Fibroblast of pulmonary artery (primary cell): ENCODE results near the gene COX10.

Experiments
- DNase-seq: peaks from one replicate; pipeline ENCODE4 v3.0.0-alpha.2; 2010; ENCODE audit warnings: low read depth
- H3K4me3 ChIP-seq: replicated peaks from 2 replicates; pipeline ENCODE4 v1.5.1; 2011; ENCODE audit warnings: low read depth, mild to moderate bottlenecking, control low read depth, low read length, moderate library complexity
- TF ChIP-seq, protein P1 (sequence below): IDR thresholded peaks from 2 replicates; pipeline ENCODE4 v1.5.1; 2011; ENCODE audit warnings: mild to moderate bottlenecking, control low read depth, low read length, inconsistent platforms; ENCODE audit errors: missing control alignments

COX10 gene

DNA sequence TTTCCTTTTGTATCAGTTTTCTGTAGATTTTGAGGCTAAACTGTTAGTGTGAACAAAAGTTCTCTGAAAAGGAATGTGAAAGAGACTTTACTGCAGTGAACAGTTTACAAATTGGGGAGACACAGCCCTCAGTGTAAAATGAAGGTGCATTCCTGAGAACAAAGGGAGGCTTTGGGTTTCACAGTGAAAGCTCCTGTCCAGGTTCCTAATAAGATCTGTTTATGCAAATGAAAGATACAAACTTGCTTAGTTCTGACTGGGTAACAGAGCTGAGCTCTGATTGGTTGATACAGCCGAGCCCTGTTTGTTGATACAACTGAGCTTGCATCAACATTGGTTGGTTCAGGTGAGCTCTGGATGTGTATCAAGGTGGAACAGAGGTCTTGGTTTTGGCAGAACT lies 175.7 kb downstream of the COX10 start:
- TF ChIP-seq, protein P1, sequence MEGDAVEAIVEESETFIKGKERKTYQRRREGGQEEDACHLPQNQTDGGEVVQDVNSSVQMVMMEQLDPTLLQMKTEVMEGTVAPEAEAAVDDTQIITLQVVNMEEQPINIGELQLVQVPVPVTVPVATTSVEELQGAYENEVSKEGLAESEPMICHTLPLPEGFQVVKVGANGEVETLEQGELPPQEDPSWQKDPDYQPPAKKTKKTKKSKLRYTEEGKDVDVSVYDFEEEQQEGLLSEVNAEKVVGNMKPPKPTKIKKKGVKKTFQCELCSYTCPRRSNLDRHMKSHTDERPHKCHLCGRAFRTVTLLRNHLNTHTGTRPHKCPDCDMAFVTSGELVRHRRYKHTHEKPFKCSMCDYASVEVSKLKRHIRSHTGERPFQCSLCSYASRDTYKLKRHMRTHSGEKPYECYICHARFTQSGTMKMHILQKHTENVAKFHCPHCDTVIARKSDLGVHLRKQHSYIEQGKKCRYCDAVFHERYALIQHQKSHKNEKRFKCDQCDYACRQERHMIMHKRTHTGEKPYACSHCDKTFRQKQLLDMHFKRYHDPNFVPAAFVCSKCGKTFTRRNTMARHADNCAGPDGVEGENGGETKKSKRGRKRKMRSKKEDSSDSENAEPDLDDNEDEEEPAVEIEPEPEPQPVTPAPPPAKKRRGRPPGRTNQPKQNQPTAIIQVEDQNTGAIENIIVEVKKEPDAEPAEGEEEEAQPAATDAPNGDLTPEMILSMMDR: no peak
- DNase-seq: no peak
- no peak overlapping the region for H3K4me3 ChIP-seq

- H3K4me3 ChIP-seq: no peak overlapping the region
- TF ChIP-seq, protein P1: no peak
- DNase-seq: no peak
These were observed 176.3 kb downstream of the COX10 start for GRCh38 chr17:14245629-14246028.
